Osteoblast (primary cell): ENCODE data around the gene WDR75. TPM values are rescaled to one million over a fixed set of nuclear protein-coding genes. Genes with fewer than 3 reads are reported as not detected.

Experiments
- DNase-seq: peaks from one replicate; pipeline ENCODE4 v3.0.0; 2011; ENCODE audit warnings: low spot score, mixed read lengths; ENCODE audit not compliant: insufficient read length; ENCODE audit errors: missing footprints
- H2AFZ ChIP-seq: 2 replicates; pipeline ENCODE4 v1.6.0; 2011; ENCODE audit warnings: mild to moderate bottlenecking, low read length
- H3K27ac ChIP-seq: 2 replicates; pipeline ENCODE4 v1.5.1; 2011; ENCODE audit warnings: mild to moderate bottlenecking, low read depth, low read length, moderate library complexity
- H3K27me3 ChIP-seq: 2 replicates; pipeline ENCODE4 v1.6.0; 2012; ENCODE audit warnings: mild to moderate bottlenecking, control low read depth, inconsistent platforms, low read length, moderate library complexity; ENCODE audit not compliant: insufficient read depth
- H3K36me3 ChIP-seq: 2 replicates; pipeline ENCODE4 v1.5.1; 2011; ENCODE audit warnings: mild to moderate bottlenecking, low read length, control low read depth, moderate library complexity; ENCODE audit not compliant: insufficient read depth
- H3K4me1 ChIP-seq: 2 replicates; pipeline ENCODE4 v1.5.1; 2011; ENCODE audit warnings: mild to moderate bottlenecking, low read length, control low read depth, moderate library complexity; ENCODE audit not compliant: insufficient read depth
- H3K4me2 ChIP-seq: 2 replicates; pipeline ENCODE4 v1.6.0; 2011; ENCODE audit warnings: mild to moderate bottlenecking, low read length; ENCODE audit not compliant: insufficient read depth
- H3K4me3 ChIP-seq: fragments of 200-600 bp; sonication (generic); 3 replicates; pipeline ENCODE4 v1.5.1; 2012; ENCODE audit warnings: mild to moderate bottlenecking, low read length, inconsistent platforms; ENCODE audit not compliant: insufficient read depth
- H3K79me2 ChIP-seq: 2 replicates; pipeline ENCODE4 v1.6.0; 2012; ENCODE audit warnings: mild to moderate bottlenecking, low read length, control low read depth, inconsistent platforms; ENCODE audit not compliant: insufficient read depth
- H3K9me3 ChIP-seq: 2 replicates; pipeline ENCODE4 v1.5.1; 2011; ENCODE audit warnings: low read depth, low read length, control low read depth
- H4K20me1 ChIP-seq: 2 replicates; pipeline ENCODE4 v1.6.0; 2012; ENCODE audit warnings: mild to moderate bottlenecking, low read length, control low read depth; ENCODE audit not compliant: insufficient read depth
- total RNA-seq: library from RNA; depleted of rRNA; stranded (reverse); fragments of >200 nt; gene quantifications from 2 replicates; pipeline ENCODE4 v1.2.3, GENCODE V29; 2012
- TF ChIP-seq, protein P1 (sequence below): IDR thresholded peaks from 2 replicates; pipeline ENCODE4 v1.5.1; 2011; ENCODE audit warnings: mild to moderate bottlenecking, low read depth, low read length, moderate library complexity; ENCODE audit errors: extremely low read depth

WDR75 gene
- total RNA-seq, 1 donor, result 36.2 TPM

GRCh38 chr2:189517847-189518535 is 76.7 kb downstream of the WDR75 start:
- Histone ChIP-seq H3K4me2 (no peak overlapping the region), H3K79me2 (no peaks in the 10 kb centered on the region), H3K36me3 (no peaks in the 10 kb centered on the region), H3K27ac (no peak overlapping the region), H3K4me1 (no peaks in the 10 kb centered on the region), H3K9me3 (no peaks in the 10 kb centered on the region), H3K4me3 (no peak overlapping the region), H3K27me3 (no peaks in the 10 kb centered on the region), H2AFZ (no peak overlapping the region), H4K20me1 (no peaks in the 10 kb centered on the region)
- no peak for DNase-seq
- TF ChIP-seq, protein P1, sequence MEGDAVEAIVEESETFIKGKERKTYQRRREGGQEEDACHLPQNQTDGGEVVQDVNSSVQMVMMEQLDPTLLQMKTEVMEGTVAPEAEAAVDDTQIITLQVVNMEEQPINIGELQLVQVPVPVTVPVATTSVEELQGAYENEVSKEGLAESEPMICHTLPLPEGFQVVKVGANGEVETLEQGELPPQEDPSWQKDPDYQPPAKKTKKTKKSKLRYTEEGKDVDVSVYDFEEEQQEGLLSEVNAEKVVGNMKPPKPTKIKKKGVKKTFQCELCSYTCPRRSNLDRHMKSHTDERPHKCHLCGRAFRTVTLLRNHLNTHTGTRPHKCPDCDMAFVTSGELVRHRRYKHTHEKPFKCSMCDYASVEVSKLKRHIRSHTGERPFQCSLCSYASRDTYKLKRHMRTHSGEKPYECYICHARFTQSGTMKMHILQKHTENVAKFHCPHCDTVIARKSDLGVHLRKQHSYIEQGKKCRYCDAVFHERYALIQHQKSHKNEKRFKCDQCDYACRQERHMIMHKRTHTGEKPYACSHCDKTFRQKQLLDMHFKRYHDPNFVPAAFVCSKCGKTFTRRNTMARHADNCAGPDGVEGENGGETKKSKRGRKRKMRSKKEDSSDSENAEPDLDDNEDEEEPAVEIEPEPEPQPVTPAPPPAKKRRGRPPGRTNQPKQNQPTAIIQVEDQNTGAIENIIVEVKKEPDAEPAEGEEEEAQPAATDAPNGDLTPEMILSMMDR, result no peak

- Histone ChIP-seq H3K4me3 (no peak overlapping the region), H3K4me2 (no peak overlapping the region), H3K27ac (no peak overlapping the region), H3K4me1 (no peaks in the 10 kb centered on the region), H2AFZ (no peak overlapping the region), H4K20me1 (no peaks in the 10 kb centered on the region), H3K79me2 (no peaks in the 10 kb centered on the region), H3K27me3 (no peaks in the 10 kb centered on the region), H3K36me3 (no peaks in the 10 kb centered on the region), H3K9me3 (no peaks in the 10 kb centered on the region)
- DNase-seq, result no peak
- TF ChIP-seq, protein P1, result no peak
Measured at GRCh38 chr2:189519631-189520387, 78.5 kb downstream of the WDR75 start.

- Histone ChIP-seq H3K4me2 (no peak overlapping the region), H3K27ac (no peak overlapping the region)
Measured at GRCh38 chr2:189521699-189522434, 80.6 kb downstream of the WDR75 start.

More at GRCh38 chr2:189521699-189522434, 80.6 kb downstream of the WDR75 start:
- H3K79me2 ChIP-seq, result no peaks in the 10 kb centered on the region
- H2AFZ ChIP-seq, result no peak overlapping the region
- no peaks in the 10 kb centered on the region for H3K9me3 ChIP-seq
- no peak for DNase-seq
- H3K4me3 ChIP-seq, result no peak overlapping the region
- H3K4me1 ChIP-seq, result no peaks in the 10 kb centered on the region
- TF ChIP-seq, protein P1, result no peak
- no peaks in the 10 kb centered on the region for H3K27me3 ChIP-seq
- H3K36me3 ChIP-seq, result no peaks in the 10 kb centered on the region
- H4K20me1 ChIP-seq, result no peaks in the 10 kb centered on the region
